Raji (cell line): ENCODE data around the gene STYXL2.

Source experiments
- POLR2A ChIP-seq: IDR thresholded peaks from 2 replicates; pipeline ENCODE4 v1.6.1; 2011; ENCODE audit warnings: low read depth, low read length, control low read depth; ENCODE audit not compliant: insufficient read depth

Gene STYXL2

DNA sequence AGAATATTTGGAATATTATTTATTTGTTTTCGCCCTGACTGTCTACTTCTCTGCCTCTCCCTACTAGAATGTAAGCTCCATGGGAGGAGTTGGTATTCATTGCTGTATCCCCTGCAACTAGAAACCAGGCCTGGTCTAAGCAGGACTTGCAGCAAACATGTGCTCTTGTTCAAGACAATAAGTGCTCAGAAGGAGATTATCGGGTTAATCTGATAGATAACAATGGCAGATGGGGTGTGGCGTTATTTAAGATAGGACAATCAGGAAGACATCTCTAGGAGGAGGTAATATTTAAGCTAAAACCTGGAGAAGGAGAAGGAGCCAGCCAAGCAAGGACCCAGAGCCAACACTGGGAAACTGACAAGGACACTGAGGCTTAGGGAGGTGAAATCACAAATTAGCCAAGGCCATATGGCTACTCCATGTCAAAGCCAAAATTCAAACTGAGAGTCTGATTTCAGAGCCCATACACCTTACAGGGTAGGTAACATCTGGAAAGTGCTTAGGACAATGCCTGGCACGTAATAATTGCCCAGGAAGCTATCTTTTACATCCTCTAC lies 41.5 kb downstream of the STYXL2 start:
- TF ChIP-seq POLR2A = no peak

DNA sequence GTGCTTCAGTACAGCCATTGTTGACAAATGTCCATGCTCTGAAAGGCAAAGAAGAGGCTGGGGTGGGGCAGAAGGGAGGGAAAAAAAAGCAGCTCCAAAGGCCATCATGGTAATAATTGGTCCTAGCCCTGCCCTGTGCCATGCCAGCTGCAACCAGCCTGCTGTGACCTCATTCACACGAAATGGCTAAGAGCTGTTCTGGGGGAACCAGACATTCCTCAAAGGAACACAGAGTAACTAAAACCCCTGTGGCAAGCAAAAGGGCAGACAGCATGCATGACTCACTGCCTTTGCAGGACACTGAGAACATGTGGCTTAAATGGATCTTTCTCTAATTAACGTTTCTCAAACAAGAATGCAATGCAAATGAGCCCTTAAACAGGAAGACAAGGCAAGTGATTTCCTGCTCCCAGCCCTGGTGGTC lies 42.3 kb downstream of the STYXL2 start:
- no peak for TF ChIP-seq POLR2A

DNA sequence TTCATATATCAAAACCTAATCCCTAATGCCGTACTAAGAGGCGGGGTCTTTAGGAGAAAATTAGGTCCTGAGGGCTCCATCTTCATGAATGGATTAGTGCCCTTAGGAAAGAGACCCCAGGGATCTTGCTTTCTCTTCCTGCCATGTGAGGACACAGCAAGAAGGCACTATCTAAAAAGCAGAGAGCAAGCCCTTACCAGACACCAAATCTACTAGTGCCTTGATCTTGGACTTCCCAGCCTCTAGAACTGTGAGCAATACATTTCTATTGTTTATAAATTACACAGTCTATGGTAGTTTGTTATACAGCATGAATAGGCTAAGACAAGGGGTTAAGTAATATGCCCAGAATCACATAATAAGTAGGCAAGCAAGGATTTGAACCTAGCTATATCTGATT lies 42.9 kb downstream of the STYXL2 start:
- TF ChIP-seq POLR2A = no peak

- no peak for TF ChIP-seq POLR2A
Measured at GRCh38 chr1:167137332-167137781, 43.5 kb downstream of the STYXL2 start.

- no peak for TF ChIP-seq POLR2A
Measured at GRCh38 chr1:167137793-167138510, 44.1 kb downstream of the STYXL2 start.

DNA sequence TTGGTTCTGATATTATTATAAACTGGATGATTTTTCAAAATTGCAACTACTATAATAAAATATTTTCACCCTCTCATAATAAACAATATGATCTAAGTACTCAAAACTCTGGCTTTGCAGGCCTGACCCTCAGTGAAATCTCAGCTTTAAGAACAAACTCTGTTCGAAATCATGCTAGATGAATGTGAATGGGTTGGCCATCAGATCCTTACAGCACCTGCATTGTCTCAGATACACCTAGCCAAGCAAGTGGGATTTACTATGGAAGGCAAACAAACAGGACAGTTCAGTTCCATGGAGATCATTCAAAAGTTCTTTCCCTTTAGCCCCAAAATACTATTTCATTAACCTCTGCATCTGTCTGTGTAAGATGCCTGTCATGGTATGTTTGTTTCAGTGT lies 44.8 kb downstream of the STYXL2 start:
- TF ChIP-seq POLR2A = no peak

- no peak for TF ChIP-seq POLR2A
Measured at GRCh38 chr1:167141963-167142362, 48.1 kb downstream of the STYXL2 start.
